Sigmoid colon (tissue), 7 donors: ENCODE results near the gene WDR1. TPM values are rescaled to one million over a fixed set of nuclear protein-coding genes. Genes with fewer than 3 reads are reported as not detected.

Experiments used
- DNase-seq: peaks from one replicate; pipeline ENCODE4 v3.0.0-alpha.2; 2019
- H3K27ac ChIP-seq, 4 donors: fragments of 200-600 bp; sonication (generic); one replicate each; pipeline ENCODE4 v1.5.1; 2016 to 2019; ENCODE audit warnings: mild to moderate bottlenecking in 1 of 4
- H3K27me3 ChIP-seq, 3 donors: fragments of 200-600 bp; sonication (generic); one replicate each; pipeline ENCODE4 v1.5.1; 2019; ENCODE audit warnings: mild to moderate bottlenecking in 1 of 3
- H3K36me3 ChIP-seq, 4 donors: fragments of 200-600 bp; sonication (generic); one replicate each; pipeline ENCODE4 v1.5.1; 2016 to 2019
- H3K4me1 ChIP-seq, 4 donors: fragments of 200-600 bp; sonication (generic); one replicate each; pipeline ENCODE4 v1.5.1; 2017 to 2019
- H3K4me3 ChIP-seq, 4 donors: fragments of 200-600 bp; sonication (generic); one replicate each; pipeline ENCODE4 v1.5.1; 2017 to 2019; ENCODE audit warnings: mild to moderate bottlenecking in 2 of 4, moderate library complexity in 1 of 4
- H3K9me3 ChIP-seq, 4 donors: fragments of 200-600 bp in 3 of 4; sonication (generic) in 3 of 4; one replicate each; pipeline versions ENCODE4 v1.5.1 to v1.6.1; 2013 to 2019
- CTCF ChIP-seq, 4 experiments: fragments of 450-650 bp in 3 of 4; fragments of 200-600 bp in 1 of 4; IDR thresholded peaks; one replicate each; pipeline ENCODE4 v1.5.1; 2016 to 2019; ENCODE audit warnings: antibody characterized with exemption in 4 of 4, mild to moderate bottlenecking in 3 of 4, moderate library complexity in 2 of 4
- EP300 ChIP-seq, 4 donors: sonication (generic); formaldehyde crosslinking; IDR thresholded peaks; one replicate each; pipeline ENCODE4 v1.6.1; 2017; ENCODE audit warnings: antibody characterized with exemption in 4 of 4
- POLR2A ChIP-seq, 2 donors: fragments of 450-650 bp; IDR thresholded peaks; one replicate each; pipeline ENCODE4 v1.6.1; 2016; ENCODE audit warnings: antibody characterized with exemption in 2 of 2, mild to moderate bottlenecking in 2 of 2, moderate library complexity in 2 of 2
- POLR2AphosphoS5 ChIP-seq, 4 donors: sonication (generic); formaldehyde crosslinking; IDR thresholded peaks; one replicate each; pipeline ENCODE4 v1.6.1; 2017; ENCODE audit warnings: antibody characterized with exemption in 4 of 4
- WGBS, 2 donors: extraction: QIAGEN DNeasy Blood & Tissue Kit; methylation state at CpG; one replicate each; pipeline ENCODE4 v1.1.7; 2013; 5-methylcytosine and 5-hydroxymethylcytosine counted together
- intact Hi-C: fragments of 100-400 bp; cut with DNase I; formaldehyde crosslinking; loops from one replicate; pipeline ENCODE4 v1.15.1; 2023
- polyA plus RNA-seq, 3 donors: library from polyadenylated mRNA; stranded (reverse); fragments of 200-250 nt; gene quantifications; one replicate each; pipeline ENCODE4 v1.2.3, GENCODE V29; 2013
- total RNA-seq, 4 donors: library from RNA; depleted of rRNA; stranded (reverse); fragments of >200 nt; gene quantifications; one replicate each; pipeline ENCODE4 v1.1.0, GENCODE V29; 2016
- donor health status: healthy with polysubstance abuse.
- donor health status: Bipolar disorder and iron deficiency.
- donor health status: healthy.

The WDR1 gene
- total and polyA plus RNA-seq, 7 donors, result 171 to 267 (median 240) TPM

- Histone ChIP-seq H3K27ac (no peak overlapping the region), H3K4me1 (no peaks in the 10 kb centered on the region), H3K4me3 (no peak overlapping the region), H3K27me3 (no peaks in the 10 kb centered on the region), H3K9me3 (no peaks in the 10 kb centered on the region), H3K36me3 (no peaks in the 10 kb centered on the region)
- no peak for TF ChIP-seq EP300 (IDR thresholded peaks at IDR 0.05)
- DNase-seq, result no peak
- WGBS, 2 donors, result 84 to 88% methylated on average over 8 of the region's 8 CpGs
- intact Hi-C loops, result no loop called here
Observed at GRCh38 chr4:10056334-10057022, 60.1 kb downstream of the WDR1 start.

GRCh38 chr4:10055871-10056270 is 60.7 kb downstream of the WDR1 start:
- no peaks in the 10 kb centered on the region for H3K36me3 ChIP-seq
- TF ChIP-seq CTCF (IDR thresholded peaks at IDR 0.05), result no peak
- TF ChIP-seq POLR2A (IDR thresholded peaks at IDR 0.05), result no peak
- no peak for TF ChIP-seq EP300 (IDR thresholded peaks at IDR 0.05)
- no peak for TF ChIP-seq POLR2AphosphoS5 (IDR thresholded peaks at IDR 0.05)
- no peak overlapping the region for H3K27ac ChIP-seq
- H3K27me3 ChIP-seq, result no peaks in the 10 kb centered on the region
- intact Hi-C loops, result no loop called here
- DNase-seq, result no peak
- H3K9me3 ChIP-seq, result no peaks in the 10 kb centered on the region
- H3K4me3 ChIP-seq, result no peak overlapping the region
- 89 to 96% methylated on average over 4 of the region's 4 CpGs for WGBS, 2 donors
- no peaks in the 10 kb centered on the region for H3K4me1 ChIP-seq

GRCh38 chr4:10054571-10055041 is 62.0 kb downstream of the WDR1 start:
- TF ChIP-seq POLR2AphosphoS5 (IDR thresholded peaks at IDR 0.05) (no peak), EP300 (IDR thresholded peaks at IDR 0.05) (no peak), CTCF (IDR thresholded peaks at IDR 0.05) (no peak), POLR2A (IDR thresholded peaks at IDR 0.05) (no peak)
- H3K27me3 ChIP-seq, result no peaks in the 10 kb centered on the region
- H3K4me3 ChIP-seq, result no peak overlapping the region
- H3K36me3 ChIP-seq, result no peaks in the 10 kb centered on the region
- no peak overlapping the region for H3K27ac ChIP-seq
- no peaks in the 10 kb centered on the region for H3K9me3 ChIP-seq
- H3K4me1 ChIP-seq, result no peaks in the 10 kb centered on the region
- DNase-seq, result no peak
- intact Hi-C loops, result no loop called here
- whole genome bisulfite sequencing, 2 donors, result 83 to 85% methylated on average over 4 of the region's 4 CpGs

DNA sequence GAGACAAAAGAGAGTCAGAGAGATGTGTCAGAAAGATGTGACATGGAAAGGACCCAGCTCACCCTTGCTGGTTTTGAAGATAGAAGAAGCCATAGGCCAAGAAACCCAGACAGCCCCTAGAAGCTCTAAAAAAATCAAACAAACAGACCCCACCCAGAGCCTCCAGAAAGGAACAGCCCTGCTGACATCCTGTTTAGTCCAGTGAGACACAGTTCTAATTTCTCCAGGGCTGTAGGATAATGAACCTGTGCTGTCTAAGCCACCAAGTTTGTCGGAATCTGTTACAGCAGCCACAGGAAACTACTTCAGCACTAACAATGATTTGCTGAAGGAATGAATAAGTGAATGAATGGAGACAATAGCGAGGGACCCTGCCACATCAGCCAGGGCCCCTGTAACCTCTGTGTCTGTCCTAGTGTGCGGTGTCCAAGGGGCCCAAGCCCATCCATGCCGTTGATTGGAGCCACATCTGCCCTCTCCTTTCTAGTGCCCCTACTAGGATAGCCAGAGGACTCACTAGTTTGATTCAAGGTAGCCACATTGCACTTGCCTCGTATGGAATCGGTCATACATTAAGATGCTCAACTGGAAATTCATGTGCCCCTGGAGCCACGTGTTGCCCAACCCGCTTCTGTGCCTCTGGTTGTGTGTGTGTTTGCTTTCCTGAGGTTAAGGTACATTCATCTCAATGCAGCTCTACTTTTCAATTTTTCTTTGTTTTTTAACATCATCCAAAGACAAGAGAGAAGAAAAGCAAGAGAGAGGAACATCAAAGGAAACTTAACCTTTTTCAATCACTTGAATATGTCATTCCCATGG is 62.8 kb downstream of the WDR1 start:
- intact Hi-C loops, result no loop called here

More for the DNA sequence above, 62.8 kb downstream of the WDR1 start:
- Histone ChIP-seq H3K9me3 (no peaks in the 10 kb centered on the region), H3K4me1 (no peaks in the 10 kb centered on the region), H3K27ac (no peak overlapping the region), H3K36me3 (no peaks in the 10 kb centered on the region), H3K4me3 (no peak overlapping the region), H3K27me3 (no peaks in the 10 kb centered on the region)
- no peak for TF ChIP-seq EP300 (IDR thresholded peaks at IDR 0.05)
- TF ChIP-seq POLR2AphosphoS5 (IDR thresholded peaks at IDR 0.05), result no peak
- no peak for TF ChIP-seq POLR2A (IDR thresholded peaks at IDR 0.05)
- no peak for TF ChIP-seq CTCF (IDR thresholded peaks at IDR 0.05)
- WGBS, 2 donors, result 85 to 93% methylated on average over 8 of the region's 8 CpGs
- DNase-seq, result no peak
